B cell (primary cell): ENCODE measurements around the gene MAP3K9. TPM values are rescaled to one million over a fixed set of nuclear protein-coding genes. Genes with fewer than 3 reads are reported as not detected.

ENCODE experiments used
- ATAC-seq: fragments of 200-7000 bp; cut with Tn5 transposase; one replicate; pipeline ENCODE4 v1.10.0; 2021; ENCODE audit warnings: low read depth, mild to moderate bottlenecking, moderate number of reproducible peaks, moderate library complexity
- CTCF ChIA-PET: fragments of 350-600 bp; sonication (Branson Sonifier 250); formaldehyde crosslinking; loops from one replicate; lab custom pipeline; 2021; ENCODE audit warnings: antibody characterized with exemption, inconsistent platforms; lab: Charles Lee
- POLR2A ChIA-PET: fragments of 350-600 bp; sonication (Branson Sonifier 250); formaldehyde crosslinking; loops from one replicate; lab custom pipeline; 2021; ENCODE audit warnings: antibody characterized with exemption; lab: Charles Lee
- DNase-seq: peaks from one replicate; pipeline ENCODE4 v3.0.0; 2013
- H2AFZ ChIP-seq: 2 replicates; pipeline ENCODE4 v1.6.1; 2012; ENCODE audit warnings: mild to moderate bottlenecking, low read depth, low read length; ENCODE audit not compliant: insufficient read depth, poor library complexity, severe bottlenecking
- H3K27ac ChIP-seq, 2 donors: 1 replicate in 1 of 2; 2 replicates in 1 of 2; pipeline ENCODE4 v1.5.1; 2012 to 2013; ENCODE audit warnings: low read length in 2 of 2, mild to moderate bottlenecking in 2 of 2, moderate library complexity in 1 of 2
- H3K27me3 ChIP-seq, 4 experiments: fragments of 200-600 bp in 1 of 4; sonication (generic) in 1 of 4; replicated peaks in 1 of 4; 1 replicate in 2 of 4; 2 replicates in 2 of 4; pipeline versions ENCODE4 v1.6.1 to v1.7.0; 2013 to 2016; ENCODE audit warnings: low read length in 3 of 4, mild to moderate bottlenecking in 2 of 4, mixed read lengths in 1 of 4, moderate library complexity in 1 of 4; ENCODE audit not compliant: insufficient read depth in 4 of 4, control insufficient read depth in 3 of 4; ENCODE audit errors: control extremely low read depth in 1 of 4
- H3K36me3 ChIP-seq, 2 experiments: replicated peaks in 1 of 2; 1 replicate in 1 of 2; 2 replicates in 1 of 2; pipeline versions ENCODE4 v1.6.1 to v1.7.1; 2013; ENCODE audit warnings: low read length in 1 of 2; ENCODE audit not compliant: insufficient read depth in 2 of 2, control insufficient read depth in 1 of 2; ENCODE audit errors: control extremely low read depth in 1 of 2, extremely low read depth in 1 of 2
- H3K4me1 ChIP-seq, 2 donors: fragments of 200-600 bp in 1 of 2; sonication (generic) in 1 of 2; 1 replicate in 1 of 2; 2 replicates in 1 of 2; pipeline versions ENCODE4 v1.5.1 to v1.6.1; 2013 to 2017; ENCODE audit warnings: low read length in 2 of 2; ENCODE audit not compliant: control insufficient read depth in 2 of 2, insufficient read depth in 2 of 2
- H3K4me2 ChIP-seq: replicated peaks from 2 replicates; pipeline ENCODE3; 2012; ENCODE audit warnings: mild to moderate bottlenecking, low read depth, low read length; ENCODE audit not compliant: poor library complexity, severe bottlenecking
- H3K4me3 ChIP-seq, 5 experiments: fragments of 200-600 bp in 1 of 5; sonication (generic) in 1 of 5; 1 replicate in 3 of 5; 2 replicates in 2 of 5; pipeline versions ENCODE4 v1.5.1 to v1.7.0; 2011 to 2016; ENCODE audit warnings: low read length in 4 of 5, mild to moderate bottlenecking in 4 of 5, low read depth in 2 of 5, control low read depth in 1 of 5, moderate library complexity in 1 of 5; ENCODE audit not compliant: insufficient read depth in 1 of 5; ENCODE audit errors: control extremely low read depth in 1 of 5, extremely low read depth in 1 of 5
- H3K79me2 ChIP-seq: fragments of 200-600 bp; sonication (generic); one replicate; pipeline ENCODE4 v1.6.0; 2016; ENCODE audit warnings: low read length; ENCODE audit not compliant: control insufficient read depth, insufficient read depth
- H3K9ac ChIP-seq: fragments of 200-600 bp; sonication (generic); 2 replicates; pipeline ENCODE4 v1.6.1; 2017; ENCODE audit warnings: mild to moderate bottlenecking, low read length, moderate library complexity
- H3K9me3 ChIP-seq, 3 donors: one replicate each; pipeline versions ENCODE4 v1.6.1 to v1.7.1; 2013; ENCODE audit warnings: low read length in 2 of 3; ENCODE audit not compliant: control insufficient read depth in 2 of 3, insufficient read depth in 1 of 3; ENCODE audit errors: control extremely low read depth in 1 of 3
- H4K20me1 ChIP-seq: 2 replicates; pipeline ENCODE4 v1.6.0; 2012; ENCODE audit warnings: mild to moderate bottlenecking, low read length; ENCODE audit not compliant: insufficient read depth, control insufficient read depth, poor library complexity, severe bottlenecking
- H3K27ac Mint-ChIP-seq: one replicate; pipeline ENCODE4 v1.8.0; 2021; ENCODE audit warnings: mixed read lengths
- H3K27me3 Mint-ChIP-seq: one replicate; pipeline ENCODE4 v1.8.0; 2021; ENCODE audit warnings: mixed read lengths
- H3K4me1 Mint-ChIP-seq: one replicate; pipeline ENCODE4 v1.8.0; 2021; ENCODE audit warnings: mixed read lengths
- H3K4me3 Mint-ChIP-seq: one replicate; pipeline ENCODE4 v1.8.0; 2021; ENCODE audit warnings: mixed read lengths
- H3K9me3 Mint-ChIP-seq: one replicate; pipeline ENCODE4 v1.8.0; 2022; ENCODE audit warnings: mixed read lengths; ENCODE audit not compliant: insufficient read depth
- EZH2 ChIP-seq: IDR thresholded peaks from 2 replicates; pipeline ENCODE4 v1.6.1; 2012; ENCODE audit warnings: borderline replicate concordance, low read depth, mild to moderate bottlenecking, moderate library complexity, low read length; ENCODE audit not compliant: insufficient read depth, poor library complexity, severe bottlenecking
- WGBS: methylation state at CpG from one replicate; pipeline ENCODE4 v1.1.5; 2013; ENCODE audit warnings: missing lambda C conversion rate; ENCODE audit not compliant: insufficient coverage; 5-methylcytosine and 5-hydroxymethylcytosine counted together
- intact Hi-C: fragments of 100-400 bp; cut with micrococcal nuclease; formaldehyde crosslinking; loops from one replicate; pipeline ENCODE4 v1.10.0; 2022
- polyA plus RNA-seq: library from polyadenylated mRNA; depleted of rRNA; stranded (reverse); fragments of >200 nt; gene quantifications from 2 replicates; pipeline ENCODE4 v1.2.3, GENCODE V29; 2012
- total RNA-seq, 2 donors: library from RNA; stranded (reverse); fragments of 120-200 nt in 1 of 2; gene quantifications; 1 replicate in 1 of 2; 2 replicates in 1 of 2; pipeline versions ENCODE4 v1.2.3 to v1.2.4, GENCODE V29; 2013 to 2022
- TF ChIP-seq, protein P1 (sequence below): fragments of 200-600 bp; IDR thresholded peaks from one replicate; pipeline ENCODE4 v1.8.0; 2022; ENCODE audit warnings: antibody characterized with exemption, mild to moderate bottlenecking

Gene MAP3K9
- total and polyA plus RNA-seq, 2 donors (not counting 1 experiment from before 2014, with no cell fraction given), result 4.7 to 20.2 TPM

GRCh38 chr14:70708717-70709570 is 100.4 kb downstream of the MAP3K9 start:
- Histone ChIP-seq H3K27ac (no peak overlapping the region), H3K4me3 (no peak overlapping the region), H3K36me3 (no peaks in the 10 kb centered on the region), H3K9ac (no peak overlapping the region), H3K27me3 (no peaks in the 10 kb centered on the region), H3K9me3 (no peaks in the 10 kb centered on the region), H3K4me2 (no peak overlapping the region), H4K20me1 (no peaks in the 10 kb centered on the region), H2AFZ (no peak overlapping the region), H3K79me2 (no peaks in the 10 kb centered on the region), H3K4me1 (peaks cover 20 to 23% of the 10 kb centered on the region in 2 donors)
- Mint-ChIP-seq H3K4me3 (no peak overlapping the region), H3K4me1 (peaks cover 34% of the 10 kb centered on the region), H3K27ac (no peak overlapping the region), H3K27me3 (no peaks in the 10 kb centered on the region), H3K9me3 (no peaks in the 10 kb centered on the region)
- over 99% methylated on average over 10 of the region's 15 CpGs for WGBS
- ATAC-seq (no peak), DNase-seq (no peak)
- ChIA-PET POLR2A (no interaction called here), CTCF (interaction anchor here (1.0 to 13.5 kb wide), 3 partner anchors 48 to 108 kb away, joined by 4 to 236 read pairs (median 4); no protein-coding TSS in a partner anchor)
- TF ChIP-seq, protein P1, sequence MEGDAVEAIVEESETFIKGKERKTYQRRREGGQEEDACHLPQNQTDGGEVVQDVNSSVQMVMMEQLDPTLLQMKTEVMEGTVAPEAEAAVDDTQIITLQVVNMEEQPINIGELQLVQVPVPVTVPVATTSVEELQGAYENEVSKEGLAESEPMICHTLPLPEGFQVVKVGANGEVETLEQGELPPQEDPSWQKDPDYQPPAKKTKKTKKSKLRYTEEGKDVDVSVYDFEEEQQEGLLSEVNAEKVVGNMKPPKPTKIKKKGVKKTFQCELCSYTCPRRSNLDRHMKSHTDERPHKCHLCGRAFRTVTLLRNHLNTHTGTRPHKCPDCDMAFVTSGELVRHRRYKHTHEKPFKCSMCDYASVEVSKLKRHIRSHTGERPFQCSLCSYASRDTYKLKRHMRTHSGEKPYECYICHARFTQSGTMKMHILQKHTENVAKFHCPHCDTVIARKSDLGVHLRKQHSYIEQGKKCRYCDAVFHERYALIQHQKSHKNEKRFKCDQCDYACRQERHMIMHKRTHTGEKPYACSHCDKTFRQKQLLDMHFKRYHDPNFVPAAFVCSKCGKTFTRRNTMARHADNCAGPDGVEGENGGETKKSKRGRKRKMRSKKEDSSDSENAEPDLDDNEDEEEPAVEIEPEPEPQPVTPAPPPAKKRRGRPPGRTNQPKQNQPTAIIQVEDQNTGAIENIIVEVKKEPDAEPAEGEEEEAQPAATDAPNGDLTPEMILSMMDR, result no peak
- TF ChIP-seq EZH2, result no peak
- intact Hi-C loops, result no loop called here
